ES-I3 (cell line): Measurements from ENCODE around the gene CHST11.

ENCODE experiments used
- H3K36me3 ChIP-seq: 2 replicates; pipeline ENCODE4 v1.6.1; 2013; ENCODE audit warnings: mild to moderate bottlenecking, low read length, control low read depth, moderate library complexity; ENCODE audit not compliant: insufficient read depth
- H3K4me1 ChIP-seq: 2 replicates; pipeline ENCODE4 v1.6.1; 2013; ENCODE audit warnings: mild to moderate bottlenecking, control low read depth, low read length; ENCODE audit not compliant: insufficient read depth
- H3K9ac ChIP-seq: 2 replicates; pipeline ENCODE4 v1.6.1; 2013; ENCODE audit warnings: low read depth, mild to moderate bottlenecking, low read length, moderate library complexity
- H3K9me3 ChIP-seq: 2 replicates; pipeline ENCODE4 v1.6.1; 2013; ENCODE audit warnings: mild to moderate bottlenecking, low read length, moderate library complexity; ENCODE audit not compliant: control insufficient read depth, insufficient read depth

CHST11 gene

DNA sequence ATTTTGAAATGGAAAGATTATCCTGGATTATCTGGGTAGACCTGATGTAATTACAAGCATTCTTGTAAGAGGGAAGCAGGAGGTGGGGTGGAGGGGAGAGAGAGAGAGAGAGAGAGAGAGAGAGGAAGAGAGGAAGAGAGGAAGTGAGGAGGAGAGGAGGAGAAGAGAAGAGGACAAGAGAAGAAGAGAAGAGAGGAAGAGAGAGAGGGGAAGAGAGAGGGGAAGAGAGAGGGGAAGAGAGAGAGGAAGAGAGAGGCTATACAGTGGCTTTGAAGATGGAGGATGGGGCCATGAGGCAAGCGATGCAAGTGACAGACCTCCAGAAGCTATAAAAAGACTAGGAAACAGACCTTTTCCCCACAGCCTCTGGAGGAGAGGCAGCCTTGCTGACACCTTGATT lies 13.7 kb upstream of the CHST11 start:
- H3K36me3 ChIP-seq: no peaks in the 10 kb centered on the region
- no peak overlapping the region for H3K9ac ChIP-seq
- no peaks in the 10 kb centered on the region for H3K4me1 ChIP-seq
- H3K9me3 ChIP-seq: no peaks in the 10 kb centered on the region

DNA sequence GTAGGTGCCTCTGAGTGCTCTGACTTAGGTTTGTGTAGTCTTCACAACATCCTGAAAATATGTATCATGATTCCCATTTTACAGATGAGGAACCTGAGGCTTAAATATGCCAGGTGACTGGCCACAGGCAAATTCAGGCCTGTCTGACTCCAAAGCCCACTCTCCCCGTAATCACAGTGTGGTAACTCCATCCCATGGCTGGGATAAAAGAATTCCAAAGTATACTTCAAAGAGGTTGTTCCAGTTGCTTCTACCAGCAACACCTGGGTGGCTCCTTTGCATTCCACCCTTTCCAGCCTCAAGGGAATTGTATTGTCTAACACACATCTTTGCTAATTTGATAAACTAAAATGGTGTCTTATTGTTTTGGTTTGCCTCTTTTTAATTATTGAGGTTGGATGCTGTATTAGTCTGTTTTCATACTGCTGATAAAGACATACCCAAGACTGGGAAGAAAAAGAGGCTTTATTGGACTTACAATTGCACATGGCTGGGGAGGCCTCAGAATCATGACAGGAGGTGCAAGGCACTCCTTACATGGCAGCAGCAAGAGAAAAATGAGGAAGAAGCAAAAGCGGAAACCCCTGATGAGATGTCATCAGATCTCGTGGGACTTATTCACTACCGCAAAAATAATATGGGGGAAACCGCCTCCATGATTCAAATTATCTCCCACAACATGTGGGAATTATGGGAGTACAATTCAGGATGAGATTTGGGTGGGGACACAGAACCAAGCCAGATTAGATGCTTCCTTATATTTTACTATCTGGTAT lies 9.9 kb upstream of the CHST11 start:
- Histone ChIP-seq H3K4me1 (no peaks in the 10 kb centered on the region), H3K9me3 (no peaks in the 10 kb centered on the region), H3K9ac (no peak overlapping the region), H3K36me3 (no peaks in the 10 kb centered on the region)

DNA sequence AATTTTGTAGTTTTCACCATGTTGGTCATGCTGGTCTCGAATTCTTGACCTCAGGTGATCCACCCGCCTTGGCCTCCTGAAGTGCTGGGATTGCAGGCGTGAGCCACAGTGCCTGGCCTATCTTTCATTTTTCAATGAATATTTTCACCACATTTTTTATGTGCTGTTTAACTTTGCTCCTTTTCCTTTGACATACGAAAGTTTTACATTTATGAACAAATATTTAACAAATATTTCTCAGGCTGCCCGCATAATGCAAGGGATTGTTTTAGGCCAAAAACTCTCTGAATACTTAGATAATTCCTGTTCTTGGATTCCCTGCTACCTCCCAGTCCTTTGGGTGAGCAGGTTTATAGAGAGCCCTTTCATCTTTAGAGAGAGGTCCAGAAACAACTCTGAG lies 8.7 kb upstream of the CHST11 start:
- Histone ChIP-seq H3K36me3 (no peaks in the 10 kb centered on the region), H3K4me1 (peaks cover 7% of the 10 kb centered on the region; the same call in 1 of the 2 replicates), H3K9ac (no peak overlapping the region), H3K9me3 (no peaks in the 10 kb centered on the region)

DNA sequence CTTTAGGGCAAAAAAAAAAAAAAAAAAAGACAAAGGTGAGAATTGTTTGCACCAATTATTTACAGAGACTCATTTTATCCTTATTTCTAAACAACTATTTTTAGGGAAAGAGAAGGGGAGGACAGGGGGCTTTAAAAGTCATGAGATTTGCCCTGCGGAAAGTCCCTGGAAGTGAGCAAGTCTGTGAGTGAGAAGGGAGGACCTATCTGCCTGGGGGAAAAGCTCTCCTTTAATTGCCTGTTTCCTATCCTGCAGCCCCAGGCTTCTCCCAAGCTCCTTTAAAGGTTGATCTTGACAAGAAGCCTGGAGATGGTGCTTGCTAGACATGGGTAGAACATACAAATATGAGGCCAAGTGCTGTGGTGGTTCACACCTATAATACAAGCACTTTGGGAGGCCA lies 8.3 kb upstream of the CHST11 start:
- H3K9me3 ChIP-seq: no peaks in the 10 kb centered on the region
- no peak overlapping the region for H3K9ac ChIP-seq
- H3K4me1 ChIP-seq: peaks cover 7% of the 10 kb centered on the region; the same call in 1 of the 2 replicates
- H3K36me3 ChIP-seq: no peaks in the 10 kb centered on the region

DNA sequence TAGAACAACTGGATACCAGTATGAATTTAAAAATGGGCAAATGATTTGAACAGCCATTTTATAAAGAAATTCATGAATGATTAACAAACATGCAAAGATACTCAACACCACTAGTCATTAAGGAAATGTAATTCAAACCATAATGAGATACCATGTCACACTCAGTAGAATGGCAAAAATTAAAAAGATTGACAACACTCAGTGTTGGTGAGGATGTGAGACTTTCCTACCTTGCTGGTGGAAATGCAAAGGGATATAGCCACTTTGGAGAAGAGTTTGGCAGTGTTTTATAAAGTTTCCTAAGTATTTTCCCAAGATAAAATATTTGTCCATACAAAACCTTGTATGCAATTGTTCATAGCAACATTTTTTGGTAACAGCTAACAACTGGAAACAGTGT lies 6.0 kb upstream of the CHST11 start:
- H3K9me3 ChIP-seq: no peaks in the 10 kb centered on the region
- H3K4me1 ChIP-seq: peaks cover 18% of the 10 kb centered on the region
- no peak overlapping the region for H3K9ac ChIP-seq
- H3K36me3 ChIP-seq: no peaks in the 10 kb centered on the region

DNA sequence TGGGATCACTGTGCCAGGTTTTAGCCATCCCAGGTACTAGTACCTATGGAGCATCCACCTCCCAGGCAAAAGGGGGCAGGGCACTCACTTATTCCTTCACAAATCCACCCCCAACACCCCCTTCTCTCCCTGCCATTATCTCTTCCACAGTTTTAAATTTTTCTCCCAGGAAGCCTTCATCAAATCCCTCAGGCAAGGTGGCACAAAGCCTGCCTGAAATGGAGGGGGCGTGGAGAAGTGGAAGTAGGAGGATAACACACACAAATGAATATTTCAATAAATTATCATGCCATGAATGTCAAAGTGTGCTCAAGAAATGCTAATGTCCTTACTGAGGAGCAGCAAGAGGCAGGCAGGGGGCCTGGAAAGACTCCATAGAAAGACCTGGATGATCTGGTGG lies 4.7 kb upstream of the CHST11 start:
- no peaks in the 10 kb centered on the region for H3K36me3 ChIP-seq
- H3K9me3 ChIP-seq: no peaks in the 10 kb centered on the region
- no peak overlapping the region for H3K9ac ChIP-seq
- H3K4me1 ChIP-seq: peaks cover 22% of the 10 kb centered on the region

DNA sequence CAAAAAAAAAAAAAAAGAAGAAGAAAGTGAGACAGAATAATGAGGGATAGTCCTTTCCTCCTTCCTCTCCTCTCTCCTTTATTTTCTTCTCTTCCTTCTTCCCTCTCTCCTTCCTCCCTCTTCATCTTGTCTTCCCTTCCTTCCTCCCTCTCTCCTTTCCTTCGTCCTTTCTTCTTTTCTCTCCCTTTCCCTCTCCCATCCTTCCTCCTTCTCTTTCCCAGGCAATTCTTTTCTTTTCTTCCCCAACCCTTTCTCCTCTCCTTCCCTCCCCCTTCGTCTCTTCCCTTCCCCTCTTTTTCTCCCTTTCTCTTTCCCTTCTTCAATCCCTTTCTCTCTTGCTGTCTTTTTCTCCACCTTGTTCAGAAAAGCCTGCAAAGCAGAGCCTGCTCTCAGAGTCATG lies 3.6 kb upstream of the CHST11 start:
- Histone ChIP-seq H3K9me3 (no peaks in the 10 kb centered on the region), H3K9ac (no peak overlapping the region), H3K36me3 (no peaks in the 10 kb centered on the region), H3K4me1 (peaks cover 22% of the 10 kb centered on the region)

DNA sequence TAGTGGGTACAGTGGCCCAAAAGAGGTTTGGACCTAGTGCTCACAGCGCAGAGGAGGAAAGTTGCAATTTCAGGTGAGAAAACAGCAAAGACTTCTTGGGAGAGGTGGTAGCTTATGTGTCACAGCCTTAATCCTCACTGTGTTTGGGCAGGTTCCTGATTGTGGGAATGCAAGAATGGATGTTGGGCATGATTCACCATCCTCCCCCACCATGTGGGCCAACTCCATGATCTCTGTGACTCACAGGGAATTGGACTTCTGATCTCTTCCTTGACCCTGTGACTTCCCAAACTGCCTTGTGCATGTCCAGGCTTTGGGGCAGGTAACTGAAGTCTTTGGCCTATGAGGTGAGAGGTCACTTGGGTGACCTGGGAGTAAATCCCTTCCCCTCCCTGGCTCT lies 1.8 kb upstream of the CHST11 start:
- no peaks in the 10 kb centered on the region for H3K9me3 ChIP-seq
- H3K9ac ChIP-seq: no peak overlapping the region
- peaks cover 22% of the 10 kb centered on the region for H3K4me1 ChIP-seq
- no peaks in the 10 kb centered on the region for H3K36me3 ChIP-seq

DNA sequence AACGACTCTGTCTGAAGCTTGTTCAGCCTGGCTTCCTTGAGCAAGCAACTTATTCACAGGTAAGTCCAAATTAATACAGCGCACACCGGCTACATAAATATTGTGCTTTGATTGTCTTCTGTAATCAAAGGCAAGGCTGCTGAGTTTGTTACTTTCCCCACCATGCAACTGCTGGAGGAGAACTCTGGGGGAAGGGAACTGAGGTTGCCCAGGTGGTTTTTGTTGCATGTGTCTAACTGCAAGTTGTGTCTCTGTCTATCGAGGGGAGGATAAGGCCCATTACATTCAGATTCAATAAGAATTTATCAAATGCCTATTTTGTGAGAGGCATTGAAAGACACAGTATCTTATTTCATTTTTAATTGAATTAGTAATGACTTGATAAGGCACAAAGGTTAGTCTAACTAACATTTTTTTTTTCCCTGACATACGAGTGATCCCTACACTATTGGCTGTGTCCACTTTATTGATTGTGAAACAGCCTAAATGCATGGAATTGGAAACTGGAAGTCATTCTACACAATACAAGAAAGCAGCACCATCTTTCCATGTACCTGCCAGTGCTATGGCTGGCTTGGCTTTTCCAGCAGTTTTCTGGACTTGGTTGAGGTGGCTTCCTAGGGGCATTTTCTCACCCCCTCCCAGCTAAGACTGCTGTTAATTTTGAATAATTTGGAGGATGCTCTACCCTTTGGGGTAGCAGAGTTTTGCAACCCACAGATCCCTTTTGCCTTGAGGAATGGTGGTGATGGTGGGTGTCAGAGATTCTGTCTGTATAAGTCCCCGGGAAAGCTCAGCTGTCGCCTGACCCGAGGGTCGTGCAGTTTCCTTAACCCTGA lies 951 bp upstream of the CHST11 start:
- Histone ChIP-seq H3K9me3 (no peaks in the 10 kb centered on the region), H3K9ac (peak overlapping the region; percentile 98; the same call in 1 of the 2 replicates), H3K4me1 (peaks cover 24% of the 10 kb centered on the region), H3K36me3 (no peaks in the 10 kb centered on the region)

DNA sequence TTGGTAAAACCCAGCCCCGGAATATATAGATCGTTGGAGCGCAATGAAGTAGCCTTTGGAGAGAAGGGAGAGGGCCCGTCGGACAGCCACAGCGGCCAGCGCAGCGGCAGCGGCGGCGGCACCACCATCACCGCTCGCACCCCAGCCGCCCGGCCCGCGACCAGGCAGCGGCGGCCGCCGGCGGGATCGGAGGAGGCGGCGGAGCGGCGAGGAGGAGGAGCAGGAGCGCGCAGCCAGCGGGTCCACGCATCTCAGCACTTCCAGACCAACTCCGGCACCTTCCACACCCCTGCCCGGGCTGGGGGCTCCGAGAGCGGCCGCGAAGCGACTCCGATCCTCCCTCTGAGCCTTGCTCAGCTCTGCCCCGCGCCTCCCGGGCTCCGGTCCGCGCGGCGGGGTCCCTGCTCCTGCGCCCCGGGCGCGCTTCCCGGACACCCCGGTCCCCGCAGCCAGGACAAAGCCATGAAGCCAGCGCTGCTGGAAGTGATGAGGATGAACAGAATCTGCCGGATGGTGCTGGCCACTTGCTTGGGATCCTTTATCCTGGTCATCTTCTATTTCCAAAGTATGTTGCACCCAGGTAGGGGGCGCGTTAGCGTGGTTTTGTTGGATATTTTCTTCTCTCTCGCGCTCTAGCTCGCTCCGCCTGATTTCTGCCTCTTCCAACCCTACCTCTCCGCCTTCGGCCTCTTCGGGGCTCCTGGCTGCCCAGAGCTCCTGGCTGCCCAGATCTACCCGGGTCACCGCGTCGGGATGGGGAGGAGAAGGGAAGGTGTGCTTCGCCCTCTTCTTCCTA lies 400 bp downstream of the CHST11 start:
- Histone ChIP-seq H3K4me1 (peaks cover 28% of the 10 kb centered on the region), H3K9me3 (no peaks in the 10 kb centered on the region), H3K9ac (peak overlapping the region; percentile 98), H3K36me3 (no peaks in the 10 kb centered on the region)

DNA sequence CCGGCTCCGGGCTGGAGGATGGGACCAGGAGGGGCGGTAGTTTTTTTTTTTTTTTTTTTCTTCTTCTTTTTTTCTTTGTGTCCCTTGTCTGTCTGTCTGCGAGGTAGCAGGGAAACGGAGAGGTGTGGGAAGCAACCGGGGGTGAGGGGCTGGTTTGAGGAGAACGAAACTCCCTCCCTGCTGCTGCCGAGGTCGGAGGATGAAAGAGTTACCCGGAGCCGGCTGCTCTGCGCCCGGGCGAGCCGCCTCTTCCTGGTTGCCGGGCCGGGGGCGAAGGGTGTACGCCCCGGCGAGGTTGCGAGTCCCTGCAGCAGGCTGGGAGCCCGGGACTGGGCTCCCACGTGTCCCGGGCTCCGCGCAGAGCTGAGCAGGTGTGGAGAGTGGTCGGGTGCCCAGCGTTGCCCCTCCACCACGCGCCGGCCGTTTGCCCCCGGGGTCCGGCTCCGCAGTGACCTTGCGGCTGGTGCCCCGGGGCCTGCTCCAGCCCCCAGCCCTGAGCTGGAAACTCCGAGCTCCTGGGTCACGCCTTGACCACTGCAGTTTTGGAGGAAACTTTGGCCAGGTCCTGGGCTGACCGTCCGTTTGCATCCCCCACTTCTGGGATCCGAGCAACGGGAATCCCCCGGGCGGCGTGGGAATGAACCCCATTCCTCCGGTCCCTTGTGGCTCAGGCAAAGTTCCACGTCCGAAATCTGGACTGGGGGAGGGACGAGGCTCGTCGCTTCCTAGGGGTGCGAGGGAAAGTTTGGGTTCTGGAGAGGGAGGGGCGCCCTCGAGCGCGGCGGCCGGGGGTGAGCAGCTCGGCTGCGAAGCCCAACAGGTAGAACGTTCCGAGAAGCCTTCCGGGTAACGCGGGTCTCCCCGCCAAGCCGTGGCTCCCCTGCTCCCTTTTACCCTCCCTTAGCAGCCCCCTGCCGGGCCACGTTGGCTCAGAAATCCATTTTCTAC lies 1.3 kb downstream of the CHST11 start:
- Histone ChIP-seq H3K4me1 (peaks cover 26% of the 10 kb centered on the region), H3K36me3 (no peaks in the 10 kb centered on the region), H3K9ac (peak overlapping the region; percentile 98), H3K9me3 (no peaks in the 10 kb centered on the region)

DNA sequence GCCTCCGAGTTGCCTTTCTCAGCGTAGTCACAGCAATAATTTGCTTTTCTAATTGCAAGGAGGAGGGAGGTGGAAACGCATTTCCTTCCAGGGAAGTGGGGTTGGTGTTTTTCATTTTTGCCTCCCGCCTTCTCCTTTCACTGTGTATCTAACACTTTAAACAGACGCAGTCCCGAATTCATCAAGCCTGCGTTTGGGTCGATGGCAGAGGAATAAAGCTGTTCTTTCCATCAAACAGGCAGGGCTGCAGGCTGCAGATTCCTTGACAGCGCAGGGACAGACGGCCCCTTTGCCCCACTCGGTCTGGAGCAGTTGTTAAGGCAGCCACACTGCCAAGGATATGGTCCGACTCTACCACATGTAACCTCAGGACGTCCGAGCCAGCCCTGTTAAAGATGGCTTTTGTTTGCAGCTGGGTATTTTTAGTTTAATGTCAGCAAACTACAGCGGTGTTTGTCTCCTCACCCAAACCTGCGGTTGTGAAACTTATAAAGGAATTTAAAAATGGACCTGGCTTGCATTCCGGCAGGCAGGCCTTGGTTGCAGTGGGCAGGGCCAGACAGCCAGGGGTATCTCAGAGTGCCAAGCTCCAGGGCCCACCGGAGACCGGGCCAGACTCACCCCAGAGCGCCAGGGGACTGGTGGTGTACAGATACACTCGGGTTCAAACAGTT lies 2.1 kb downstream of the CHST11 start:
- peak overlapping the region; percentile 98 for H3K9ac ChIP-seq
- H3K4me1 ChIP-seq: peaks cover 26% of the 10 kb centered on the region
- no peaks in the 10 kb centered on the region for H3K36me3 ChIP-seq
- no peaks in the 10 kb centered on the region for H3K9me3 ChIP-seq

DNA sequence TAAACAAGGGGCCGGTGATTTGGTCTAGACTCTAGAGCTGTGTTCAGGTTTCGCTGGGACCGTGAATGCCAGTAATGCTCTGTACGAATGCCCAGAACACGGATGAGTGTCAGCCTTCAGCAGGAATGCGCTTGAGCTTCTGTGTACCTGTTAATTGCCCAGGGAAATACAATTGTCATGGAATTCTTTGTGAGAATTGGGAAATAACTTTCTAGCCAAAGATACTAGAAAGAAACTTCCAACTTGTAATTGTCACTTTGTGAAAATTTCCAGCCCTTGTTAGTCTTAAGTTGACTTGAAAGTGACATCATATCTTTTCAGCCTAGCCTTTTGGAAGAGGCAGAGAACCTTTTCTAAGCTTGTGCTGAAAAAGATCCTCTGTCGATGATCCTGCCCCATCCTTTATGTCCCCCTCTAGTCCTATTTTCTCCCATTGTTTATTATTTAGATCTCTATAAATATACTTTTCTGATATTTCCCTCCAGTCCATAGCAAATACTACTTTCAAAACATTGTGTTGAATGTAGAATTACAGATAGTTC lies 2.7 kb downstream of the CHST11 start:
- Histone ChIP-seq H3K9ac (peak overlapping the region; percentile 98), H3K9me3 (no peaks in the 10 kb centered on the region), H3K36me3 (no peaks in the 10 kb centered on the region), H3K4me1 (peaks cover 26% of the 10 kb centered on the region)
